PFSK-1 (cell line): ENCODE results near the gene NEIL3.

Experiments
- FOXP2 ChIP-seq: optimal IDR thresholded peaks from 2 replicates; pipeline ENCODE3; 2011; ENCODE audit warnings: borderline replicate concordance, control low read depth, inconsistent platforms; ENCODE audit not compliant: insufficient read depth; ENCODE audit errors: extremely low read length, extremely low read depth
- POLR2AphosphoS5 ChIP-seq: IDR thresholded peaks from 2 replicates; pipeline ENCODE4 v1.6.1; 2012; ENCODE audit warnings: low read depth, mild to moderate bottlenecking, control low read depth, low read length, moderate library complexity
- REST ChIP-seq, 2 experiments: IDR thresholded peaks; 2 replicates each; pipeline versions ENCODE4 v1.6.1 to v1.8.0; 2011 to 2012; ENCODE audit warnings: low read depth in 2 of 2, low read length in 2 of 2, control low read depth in 1 of 2, inconsistent platforms in 1 of 2, mild to moderate bottlenecking in 1 of 2, moderate library complexity in 1 of 2; ENCODE audit not compliant: insufficient read depth in 1 of 2
- TAF1 ChIP-seq: IDR thresholded peaks from 2 replicates; pipeline ENCODE4 v1.6.1; 2012; ENCODE audit warnings: low read length, control low read depth, borderline replicate concordance; ENCODE audit not compliant: insufficient read depth

- no peak for TF ChIP-seq TAF1
- no peak for TF ChIP-seq REST (IDR thresholded peaks at IDR 0.05; ENCODE audit: insufficient read depth in 1 of 2, low read depth in 2 of 2, low read length in 2 of 2)
- no peak for TF ChIP-seq POLR2AphosphoS5
- no peak for TF ChIP-seq FOXP2
Observed at GRCh38 chr4:177351622-177352244, 42.1 kb downstream of the NEIL3 start.
